Measurements from ENCODE around the gene TNC.

- TF ChIP-seq EZH2 (IDR thresholded peaks at IDR 0.05; ENCODE audit: borderline replicate concordance, low read depth, low read length, severe bottlenecking) = no peak
- no peak for TF ChIP-seq CTCF (IDR thresholded peaks at IDR 0.05; ENCODE audit: extremely low read depth in 1 of 2, insufficient read depth in 1 of 2, low read depth in 1 of 2, low read length in 2 of 2)
Measured at GRCh38 chr9:115121181-115121580, 3.2 kb upstream of the TNC start.

Data from endothelial cell of umbilical vein (primary cell).